Transverse colon (tissue), 4 donors: Measurements from ENCODE around the gene CCDC15.

ENCODE experiments used
- CTCF ChIP-seq, 5 experiments: fragments of 200-600 bp in 3 of 5; fragments of 450-650 bp in 2 of 5; sonication (generic) in 3 of 5; IDR thresholded peaks; 1 replicate in 2 of 5; 2 replicates in 3 of 5; pipeline ENCODE4 v1.5.1; 2016 to 2017; ENCODE audit warnings: antibody characterized with exemption in 5 of 5, inconsistent platforms in 3 of 5, mild to moderate bottlenecking in 2 of 5, moderate library complexity in 1 of 5
- EP300 ChIP-seq: sonication (generic); formaldehyde crosslinking; IDR thresholded peaks from one replicate; pipeline ENCODE4 v1.6.1; 2017; ENCODE audit warnings: antibody characterized with exemption, low read depth
- POLR2A ChIP-seq: fragments of 450-650 bp; IDR thresholded peaks from one replicate; pipeline ENCODE4 v1.6.1; 2016; ENCODE audit warnings: antibody characterized with exemption, mild to moderate bottlenecking, moderate library complexity
- POLR2AphosphoS5 ChIP-seq, 3 donors: sonication (generic); formaldehyde crosslinking; IDR thresholded peaks; one replicate each; pipeline ENCODE4 v1.6.1; 2016; ENCODE audit warnings: antibody characterized with exemption in 3 of 3

- TF ChIP-seq CTCF (IDR thresholded peaks at IDR 0.05) (no peak), POLR2A (no peak), POLR2AphosphoS5 (IDR thresholded peaks at IDR 0.05) (no peak), EP300 (no peak)
Measured at GRCh38 chr11:125005491-125005890, 51.5 kb downstream of the CCDC15 start.
